ENCODE data around the gene PPP2R2C. TPM values are rescaled to one million over a fixed set of nuclear protein-coding genes. Genes with fewer than 3 reads are reported as not detected.

PPP2R2C gene
- total and polyA plus RNA-seq, 2 donors (not counting 1 experiment from before 2014, with no cell fraction given), result 0.10 to 0.17 TPM

GRCh38 chr4:6303943-6304342 is 168.5 kb downstream of the PPP2R2C start:
- Histone ChIP-seq H3K79me2 (ENCODE audit: control insufficient read depth, insufficient read depth, low read length) (no peaks in the 10 kb centered on the region), H4K20me1 (ENCODE audit: control insufficient read depth, extremely low read depth, insufficient read depth, low read length) (no peaks in the 10 kb centered on the region), H3K9me3 (ENCODE audit: control insufficient read depth, insufficient read depth, low read depth, low read length) (no peaks in the 10 kb centered on the region), H3K4me3 (replicated peaks in 1 of 4; ENCODE audit: control extremely low read depth in 1 of 4, insufficient read depth in 1 of 4, low read depth in 3 of 4, low read length in 4 of 4) (no peak overlapping the region), H3K4me2 (ENCODE audit: extremely low read depth, insufficient read depth, low read length) (no peak overlapping the region), H3K9ac (ENCODE audit: insufficient read depth, low read length) (no peak overlapping the region), H2AFZ (ENCODE audit: low read length) (no peak overlapping the region), H3K4me1 (ENCODE audit: control insufficient read depth, extremely low read depth, insufficient read depth, low read length) (no peaks in the 10 kb centered on the region), H3K27ac (ENCODE audit: insufficient read depth, low read length) (no peak overlapping the region), H3K27me3 (ENCODE audit: control insufficient read depth, insufficient read depth, low read length) (peaks cover 6% of the 10 kb centered on the region), H3K36me3 (ENCODE audit: control insufficient read depth, insufficient read depth, low read length) (peaks cover 12% of the 10 kb centered on the region)
- TF ChIP-seq EZH2 (IDR thresholded peaks at IDR 0.05; ENCODE audit: low read length, missing control alignments), result no peak
- TF ChIP-seq, protein P1, sequence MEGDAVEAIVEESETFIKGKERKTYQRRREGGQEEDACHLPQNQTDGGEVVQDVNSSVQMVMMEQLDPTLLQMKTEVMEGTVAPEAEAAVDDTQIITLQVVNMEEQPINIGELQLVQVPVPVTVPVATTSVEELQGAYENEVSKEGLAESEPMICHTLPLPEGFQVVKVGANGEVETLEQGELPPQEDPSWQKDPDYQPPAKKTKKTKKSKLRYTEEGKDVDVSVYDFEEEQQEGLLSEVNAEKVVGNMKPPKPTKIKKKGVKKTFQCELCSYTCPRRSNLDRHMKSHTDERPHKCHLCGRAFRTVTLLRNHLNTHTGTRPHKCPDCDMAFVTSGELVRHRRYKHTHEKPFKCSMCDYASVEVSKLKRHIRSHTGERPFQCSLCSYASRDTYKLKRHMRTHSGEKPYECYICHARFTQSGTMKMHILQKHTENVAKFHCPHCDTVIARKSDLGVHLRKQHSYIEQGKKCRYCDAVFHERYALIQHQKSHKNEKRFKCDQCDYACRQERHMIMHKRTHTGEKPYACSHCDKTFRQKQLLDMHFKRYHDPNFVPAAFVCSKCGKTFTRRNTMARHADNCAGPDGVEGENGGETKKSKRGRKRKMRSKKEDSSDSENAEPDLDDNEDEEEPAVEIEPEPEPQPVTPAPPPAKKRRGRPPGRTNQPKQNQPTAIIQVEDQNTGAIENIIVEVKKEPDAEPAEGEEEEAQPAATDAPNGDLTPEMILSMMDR (conservative IDR thresholded peaks at IDR 0.05 in 1 of 2, IDR thresholded peaks at IDR 0.05 in 1 of 2; ENCODE audit: low read depth in 1 of 2, low read length in 2 of 2), result no peak
- DNase-seq (ENCODE audit: low read depth in 2 of 2), result no peak

GRCh38 chr4:6302869-6303268 is 169.5 kb downstream of the PPP2R2C start:
- Histone ChIP-seq H3K79me2 (ENCODE audit: control insufficient read depth, insufficient read depth, low read length) (no peaks in the 10 kb centered on the region), H3K4me1 (ENCODE audit: control insufficient read depth, extremely low read depth, insufficient read depth, low read length) (no peaks in the 10 kb centered on the region), H3K9ac (ENCODE audit: insufficient read depth, low read length) (no peak overlapping the region), H3K36me3 (ENCODE audit: control insufficient read depth, insufficient read depth, low read length) (peaks cover 12% of the 10 kb centered on the region), H3K4me3 (replicated peaks in 1 of 4; ENCODE audit: control extremely low read depth in 1 of 4, insufficient read depth in 1 of 4, low read depth in 3 of 4, low read length in 4 of 4) (no peak overlapping the region), H3K27me3 (ENCODE audit: control insufficient read depth, insufficient read depth, low read length) (peaks cover 2% of the 10 kb centered on the region), H3K27ac (ENCODE audit: insufficient read depth, low read length) (no peak overlapping the region), H3K9me3 (ENCODE audit: control insufficient read depth, insufficient read depth, low read depth, low read length) (no peaks in the 10 kb centered on the region), H4K20me1 (ENCODE audit: control insufficient read depth, extremely low read depth, insufficient read depth, low read length) (no peaks in the 10 kb centered on the region), H3K4me2 (ENCODE audit: extremely low read depth, insufficient read depth, low read length) (no peak overlapping the region), H2AFZ (ENCODE audit: low read length) (no peak overlapping the region)
- no peak for TF ChIP-seq EZH2 (IDR thresholded peaks at IDR 0.05; ENCODE audit: low read length, missing control alignments)
- TF ChIP-seq, protein P1 (conservative IDR thresholded peaks at IDR 0.05 in 1 of 2, IDR thresholded peaks at IDR 0.05 in 1 of 2; ENCODE audit: low read depth in 1 of 2, low read length in 2 of 2), result no peak
- no peak for DNase-seq (ENCODE audit: low read depth in 2 of 2)

GRCh38 chr4:6301732-6302442 is 170.5 kb downstream of the PPP2R2C start:
- Histone ChIP-seq H3K27me3 (ENCODE audit: control insufficient read depth, insufficient read depth, low read length) (no peaks in the 10 kb centered on the region), H4K20me1 (ENCODE audit: control insufficient read depth, extremely low read depth, insufficient read depth, low read length) (no peaks in the 10 kb centered on the region), H3K9me3 (ENCODE audit: control insufficient read depth, insufficient read depth, low read depth, low read length) (no peaks in the 10 kb centered on the region), H3K79me2 (ENCODE audit: control insufficient read depth, insufficient read depth, low read length) (no peaks in the 10 kb centered on the region), H3K9ac (ENCODE audit: insufficient read depth, low read length) (no peak overlapping the region), H3K36me3 (ENCODE audit: control insufficient read depth, insufficient read depth, low read length) (peaks cover 12% of the 10 kb centered on the region), H3K4me2 (ENCODE audit: extremely low read depth, insufficient read depth, low read length) (no peak overlapping the region), H2AFZ (ENCODE audit: low read length) (no peak overlapping the region), H3K4me3 (replicated peaks in 1 of 4; ENCODE audit: control extremely low read depth in 1 of 4, insufficient read depth in 1 of 4, low read depth in 3 of 4, low read length in 4 of 4) (no peak overlapping the region), H3K27ac (ENCODE audit: insufficient read depth, low read length) (no peak overlapping the region), H3K4me1 (ENCODE audit: control insufficient read depth, extremely low read depth, insufficient read depth, low read length) (no peaks in the 10 kb centered on the region)
- DNase-seq (ENCODE audit: low read depth in 2 of 2), result no peak
- no peak for TF ChIP-seq EZH2 (IDR thresholded peaks at IDR 0.05; ENCODE audit: low read length, missing control alignments)
- TF ChIP-seq, protein P1 (conservative IDR thresholded peaks at IDR 0.05 in 1 of 2, IDR thresholded peaks at IDR 0.05 in 1 of 2; ENCODE audit: low read depth in 1 of 2, low read length in 2 of 2), result no peak
